NCI-H524 (cell line): ENCODE results near the gene ARMH3.
A peak's percentile ranks its signal among the peaks of the same experiment; 100 is the strongest.

ENCODE experiments used
- DNase-seq, 2 experiments: peaks; one replicate each; lab custom pipeline; 2025; lab: John Stamatoyannopoulos, UW

ARMH3 gene, protein sequence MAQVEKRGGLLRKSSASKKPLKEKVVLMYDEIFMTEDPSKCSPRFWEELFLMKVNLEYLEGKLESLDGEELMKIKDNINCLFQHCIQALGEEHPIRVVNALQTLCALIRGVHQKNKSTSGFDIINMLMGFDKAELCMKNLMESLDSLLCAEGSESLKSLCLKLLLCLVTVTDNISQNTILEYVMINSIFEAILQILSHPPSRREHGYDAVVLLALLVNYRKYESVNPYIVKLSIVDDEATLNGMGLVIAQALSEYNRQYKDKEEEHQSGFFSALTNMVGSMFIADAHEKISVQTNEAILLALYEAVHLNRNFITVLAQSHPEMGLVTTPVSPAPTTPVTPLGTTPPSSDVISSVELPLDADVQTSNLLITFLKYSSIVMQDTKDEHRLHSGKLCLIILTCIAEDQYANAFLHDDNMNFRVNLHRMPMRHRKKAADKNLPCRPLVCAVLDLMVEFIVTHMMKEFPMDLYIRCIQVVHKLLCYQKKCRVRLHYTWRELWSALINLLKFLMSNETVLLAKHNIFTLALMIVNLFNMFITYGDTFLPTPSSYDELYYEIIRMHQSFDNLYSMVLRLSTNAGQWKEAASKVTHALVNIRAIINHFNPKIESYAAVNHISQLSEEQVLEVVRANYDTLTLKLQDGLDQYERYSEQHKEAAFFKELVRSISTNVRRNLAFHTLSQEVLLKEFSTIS

GRCh38 chr10:102055647-102056419 is at the start of gene ARMH3:
TSS of gene ARMH3 (minus strand) at chr10:102056173. CDS start at chr10:102040114, 16,059 bp downstream.
- peak; percentile 67 to 88 for DNase-seq

DNA sequence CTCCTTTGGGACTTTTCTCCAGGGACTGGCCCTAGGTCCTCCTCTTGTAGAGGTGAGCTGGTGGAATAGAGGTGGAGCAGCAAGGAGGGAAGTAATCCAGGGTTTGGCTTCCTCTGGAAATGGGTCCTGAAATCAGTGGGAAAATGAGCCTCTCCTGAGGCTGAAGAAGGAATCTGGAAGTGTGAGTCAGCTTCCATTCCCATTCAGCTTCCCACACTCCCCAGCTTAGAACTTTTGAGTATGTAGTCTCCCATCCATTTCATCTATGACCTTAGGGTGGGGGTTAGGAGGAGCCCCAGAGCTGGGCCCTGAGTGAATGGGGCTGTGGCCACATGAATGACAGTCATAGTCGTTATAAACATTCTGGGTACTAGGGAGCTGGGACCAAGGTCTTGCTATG is 46.4 kb upstream of the ARMH3 start:
- no peak for DNase-seq

- peak in 1 of 2 experiments; percentile 7 for DNase-seq
Measured at GRCh38 chr10:102101152-102101551, 45.2 kb upstream of the ARMH3 start.

DNA sequence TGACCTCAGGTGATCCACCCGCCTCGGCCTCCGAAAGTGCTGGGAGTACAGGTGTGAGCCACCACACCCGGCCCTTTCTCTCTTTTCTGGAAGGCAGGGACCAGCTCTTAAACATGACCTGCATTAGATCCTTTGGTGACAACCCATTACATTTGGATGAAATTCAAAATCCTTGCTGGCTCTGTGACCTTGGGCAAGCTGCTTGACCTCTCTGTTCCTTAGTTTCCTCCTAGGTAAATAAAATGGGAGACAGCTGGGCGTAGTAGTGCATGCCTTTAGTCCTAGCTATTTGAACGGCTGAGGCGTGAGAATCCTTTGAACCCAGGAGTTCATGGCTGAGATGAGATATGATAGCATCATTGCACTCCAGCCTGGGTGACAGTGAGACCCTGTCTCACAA is 40.5 kb upstream of the ARMH3 start:
- no peak for DNase-seq

DNA sequence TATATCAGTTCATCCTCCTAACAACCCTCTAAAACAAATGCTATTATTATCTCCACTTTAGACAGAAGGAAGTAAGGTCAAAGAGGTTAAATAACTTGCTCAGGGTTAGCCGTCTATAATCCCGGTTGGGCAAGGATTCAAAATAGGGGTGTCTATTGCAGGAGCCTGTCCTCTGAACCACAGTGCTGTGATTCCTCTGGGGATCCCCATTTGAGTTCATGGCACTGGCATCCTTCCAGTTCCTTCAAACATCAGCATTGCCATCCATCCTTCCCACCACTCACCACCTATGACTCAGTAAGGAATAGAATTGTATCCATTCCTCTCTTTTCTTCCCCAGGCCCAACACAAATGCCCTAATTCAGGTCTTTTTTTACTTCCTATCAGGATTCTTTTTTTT is 34.8 kb upstream of the ARMH3 start:
- no peak for DNase-seq

GRCh38 chr10:102086196-102086595 is 30.2 kb upstream of the ARMH3 start:
- no peak for DNase-seq

DNA sequence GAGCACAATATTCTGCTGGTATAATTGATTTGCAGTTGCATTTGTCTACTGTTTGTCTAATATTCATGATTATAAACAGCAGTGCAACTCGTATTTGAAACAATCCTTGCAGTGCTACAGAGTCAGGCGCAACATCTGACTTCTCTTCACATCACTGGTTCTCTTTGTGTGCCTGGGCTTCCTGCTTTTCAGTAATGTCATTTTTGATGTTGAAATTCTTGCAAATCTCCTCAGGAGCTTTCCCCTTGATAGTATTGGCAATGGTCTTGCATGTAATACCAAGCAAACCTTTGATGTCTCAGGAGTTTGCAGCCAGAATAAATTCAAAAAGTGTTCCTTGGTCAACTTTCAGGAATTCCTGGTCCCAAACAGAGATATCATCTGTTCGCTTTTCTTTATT is 29.4 kb upstream of the ARMH3 start:
- DNase-seq = no peak

DNA sequence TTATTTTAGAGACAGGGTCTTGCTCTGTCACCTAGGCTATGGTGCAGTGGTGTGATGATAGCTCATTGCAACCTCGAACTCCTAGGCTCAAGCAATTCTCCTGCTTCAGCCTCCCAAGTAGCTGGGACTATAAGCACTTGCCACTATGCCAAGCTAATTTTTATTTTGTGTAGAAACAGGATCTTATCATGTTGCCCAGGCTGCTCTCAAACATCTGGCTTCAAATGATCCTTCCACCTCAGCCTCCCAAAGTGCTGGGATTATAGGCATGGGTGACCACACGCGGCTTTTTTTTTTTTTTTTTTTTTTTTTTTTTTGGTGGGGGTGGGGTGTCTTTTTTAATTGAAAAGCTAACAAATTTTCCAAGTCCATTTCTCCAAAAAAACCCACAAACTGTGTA is 27.6 kb upstream of the ARMH3 start:
- DNase-seq = no peak

GRCh38 chr10:102072673-102073527 is 16.9 kb upstream of the ARMH3 start:
- peak; percentile 6 to 58 for DNase-seq

DNA sequence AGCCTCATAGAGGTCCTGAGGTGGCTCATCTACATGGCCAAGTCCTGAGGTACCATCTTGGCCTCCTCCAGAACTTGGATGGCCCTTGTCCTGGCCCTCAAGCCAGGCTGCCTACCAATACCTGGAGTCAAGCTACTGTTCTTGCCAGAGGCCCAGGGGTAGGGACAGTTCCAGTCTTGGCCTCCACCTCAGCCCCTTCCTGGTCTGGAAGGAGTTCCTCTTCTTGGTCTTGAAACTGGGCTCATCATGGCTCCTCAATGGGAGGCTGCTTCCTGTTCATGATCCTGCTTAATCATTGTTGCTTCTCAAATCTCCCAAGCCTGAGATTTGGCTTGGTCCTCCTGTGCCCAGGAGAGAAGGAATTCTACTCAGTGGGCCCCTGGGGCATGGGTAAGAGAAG is 13.1 kb upstream of the ARMH3 start:
- no peak for DNase-seq

DNA sequence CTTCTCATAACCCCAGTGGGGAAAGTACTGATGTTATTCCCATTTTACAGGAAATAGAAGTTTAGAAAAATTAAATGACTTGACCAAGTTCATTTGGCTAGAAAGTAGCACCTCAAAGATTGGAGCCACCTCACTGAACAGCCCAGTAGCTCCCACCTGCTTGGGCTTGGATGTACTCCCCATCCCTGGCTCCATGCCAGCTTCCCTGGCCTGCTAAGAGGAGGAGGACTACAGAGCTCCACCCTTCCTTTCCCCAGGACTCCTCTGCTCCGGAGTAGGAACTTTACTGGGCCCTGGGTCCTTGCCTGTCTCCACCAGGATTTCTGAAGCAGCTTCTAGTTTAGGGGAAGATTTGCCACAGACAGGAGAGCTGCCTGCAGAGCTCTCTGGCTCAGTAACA is 12.2 kb upstream of the ARMH3 start:
- DNase-seq = peak in 1 of 2 experiments; percentile 3

DNA sequence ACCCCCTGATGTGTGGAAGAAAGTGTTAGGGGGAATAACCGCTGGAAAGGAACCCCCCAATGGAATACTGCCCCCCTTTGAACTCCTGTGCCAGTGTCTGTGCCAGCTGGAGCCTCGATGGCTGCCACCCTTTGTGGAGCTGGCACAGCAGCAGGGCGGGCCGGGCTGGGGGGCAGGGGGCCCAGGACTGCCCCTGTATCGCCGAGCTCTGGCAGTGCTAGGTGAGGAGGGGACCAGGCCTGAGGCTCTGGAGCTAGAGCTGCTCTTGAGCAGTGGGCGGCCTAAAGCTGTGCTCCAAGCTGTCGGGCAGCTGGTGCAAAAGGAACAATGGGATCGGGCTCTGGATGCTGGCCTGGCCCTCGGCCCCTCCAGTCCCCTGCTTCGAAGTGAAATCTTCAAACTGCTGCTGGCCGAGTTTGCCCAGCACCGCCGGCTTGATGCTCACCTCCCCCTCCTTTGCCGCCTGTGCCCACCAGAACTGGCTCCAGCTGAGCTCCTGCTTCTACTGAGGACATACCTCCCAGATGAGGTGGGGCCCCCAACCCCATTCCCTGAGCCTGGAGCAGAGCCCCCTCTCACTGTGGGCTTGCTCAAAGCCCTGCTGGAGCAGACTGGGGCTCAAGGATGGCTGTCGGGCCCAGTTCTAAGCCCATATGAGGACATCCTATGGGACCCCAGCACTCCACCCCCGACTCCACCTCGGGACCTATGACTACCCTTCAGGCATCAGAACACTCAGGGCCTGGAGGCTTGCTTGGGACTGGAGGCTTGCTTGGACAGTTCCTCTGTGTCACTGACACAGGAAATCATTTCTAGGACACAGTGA is 11.3 kb upstream of the ARMH3 start:
- DNase-seq = peak in 1 of 2 experiments; percentile 28

DNA sequence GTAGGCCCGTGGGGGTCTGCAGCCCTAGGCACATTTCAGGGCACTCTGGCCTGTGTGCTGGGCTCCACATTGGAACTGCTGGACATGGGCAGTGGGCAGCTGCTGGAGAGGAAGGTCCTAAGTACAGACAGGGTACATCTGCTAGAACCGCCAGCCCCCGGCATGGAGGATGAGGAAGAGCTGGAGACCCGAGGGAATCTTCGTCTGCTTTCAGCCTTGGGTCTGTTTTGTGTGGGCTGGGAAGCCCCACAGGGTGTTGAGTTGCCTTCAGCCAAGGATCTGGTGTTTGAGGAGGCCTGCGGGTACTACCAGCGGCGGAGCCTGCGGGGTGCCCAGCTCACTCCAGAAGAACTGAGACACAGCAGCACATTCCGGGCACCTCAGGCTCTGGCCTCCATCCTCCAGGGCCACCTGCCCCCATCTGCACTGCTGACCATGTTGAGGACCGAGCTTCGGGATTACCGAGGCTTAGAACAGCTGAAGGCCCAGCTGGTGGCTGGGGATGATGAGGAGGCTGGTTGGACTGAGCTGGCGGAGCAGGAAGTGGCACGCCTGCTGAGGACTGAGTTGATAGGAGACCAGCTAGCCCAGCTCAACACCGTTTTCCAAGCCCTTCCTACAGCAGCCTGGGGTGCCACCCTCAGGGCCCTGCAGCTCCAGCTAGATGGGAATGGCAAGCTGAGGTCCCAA is 10.6 kb upstream of the ARMH3 start:
- DNase-seq = peak; percentile 50 to 75

GRCh38 chr10:102065561-102066398 is 9.8 kb upstream of the ARMH3 start:
- peak in 1 of 2 experiments; percentile 19 for DNase-seq

DNA sequence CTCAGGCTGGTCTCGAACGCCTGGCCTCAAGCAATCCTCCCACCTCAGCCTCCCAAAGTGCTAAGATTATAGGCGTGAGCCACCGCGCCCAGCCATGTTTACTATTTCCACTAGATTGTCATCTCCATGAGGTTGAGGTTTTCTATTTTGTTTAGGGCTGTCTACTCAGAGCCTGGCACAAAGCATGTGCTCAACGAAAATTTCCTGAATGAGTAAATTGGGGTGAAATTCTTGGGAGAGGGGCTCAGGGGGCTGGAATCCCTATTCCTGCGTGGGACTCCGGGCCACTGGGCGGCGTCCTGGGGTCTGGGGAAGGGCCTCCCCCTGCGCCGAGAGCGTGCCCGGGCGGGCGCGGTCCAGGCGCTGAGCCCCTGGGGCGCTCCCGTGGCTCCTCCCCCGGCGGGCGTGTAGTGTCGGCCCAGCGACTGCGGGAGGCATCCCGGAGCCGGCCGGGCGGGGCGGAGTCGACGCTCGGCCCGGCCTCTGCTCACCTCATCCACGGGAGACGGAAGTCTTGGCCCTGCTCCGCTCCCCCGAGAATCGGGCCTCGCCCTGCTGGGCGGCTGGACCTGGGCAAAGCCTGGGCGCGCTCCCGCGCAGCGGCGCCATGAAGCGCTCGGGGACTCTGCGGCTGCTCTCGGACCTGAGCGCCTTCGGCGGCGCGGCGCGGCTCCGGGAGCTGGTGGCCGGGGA is 9.0 kb upstream of the ARMH3 start, which contains the start of gene HPS6:
TSS of gene HPS6 (plus strand) at position 482 of the 693 bp plus-strand sequence. CDS start at position 608, 126 bp downstream.
- DNase-seq = peak; percentile 26 to 73

GRCh38 chr10:102064503-102064867 is 8.5 kb upstream of the ARMH3 start:
- DNase-seq = no peak

- no peak for DNase-seq
Measured at GRCh38 chr10:102059987-102060386, 4.0 kb upstream of the ARMH3 start.

DNA sequence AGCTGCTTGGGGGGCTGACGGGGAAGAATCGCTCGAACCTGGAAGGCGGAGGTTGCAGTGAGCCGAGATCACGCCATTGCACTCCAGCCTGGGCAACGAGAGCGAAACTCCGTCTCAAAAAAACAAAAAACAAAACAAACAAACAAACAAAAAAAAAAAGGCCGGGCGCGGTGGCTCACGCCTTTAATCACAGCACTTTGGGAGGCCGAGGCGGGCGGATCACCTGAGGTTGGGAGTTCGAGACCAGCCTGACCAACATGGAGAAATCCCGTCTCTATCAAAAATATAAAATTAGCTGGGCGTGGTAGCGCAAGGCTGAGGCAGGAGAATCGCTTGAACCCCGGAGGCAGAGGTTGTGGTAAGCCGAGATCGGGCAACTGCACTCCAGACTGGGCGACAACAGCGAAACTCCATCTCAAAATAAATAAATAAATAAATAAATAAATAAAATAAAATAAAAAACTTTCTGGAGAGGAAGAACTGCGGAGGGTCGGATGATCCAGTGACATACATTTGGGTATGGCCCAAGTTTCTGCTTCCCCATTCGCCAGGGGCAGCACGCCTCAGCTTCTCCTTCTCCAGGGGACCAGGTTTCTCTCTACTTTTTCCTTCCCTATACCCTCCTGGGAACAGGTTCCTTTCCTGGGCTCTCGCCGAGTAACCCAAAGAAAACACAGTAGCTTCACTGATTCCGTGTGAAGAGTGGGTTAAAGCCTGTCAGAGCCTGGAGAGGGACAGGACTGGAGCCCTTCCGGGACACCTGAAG is 909 bp downstream of the ARMH3 start:
- DNase-seq = peak in 1 of 2 experiments; percentile 31
